A673 (cell line): Measurements from ENCODE around the gene C1orf21. TPM values are rescaled to one million over a fixed set of nuclear protein-coding genes. Genes with fewer than 3 reads are reported as not detected.

Source experiments
- BruUV-seq: library from RNA; stranded (reverse); fragments of 400-500 nt; replicated peaks from 2 replicates; lab custom pipeline; 2021; lab: Mats Ljungman, UMichigan
- CTCF ChIA-PET: fragments of 300-600 bp; sonication (Branson Sonifier 250); formaldehyde crosslinking; loops from one replicate; lab custom pipeline; 2022; ENCODE audit warnings: antibody characterized with exemption; lab: Charles Lee
- POLR2A ChIA-PET: fragments of 300-600 bp; sonication (Branson Sonifier 250); formaldehyde crosslinking; loops from one replicate; lab custom pipeline; 2022; ENCODE audit warnings: antibody characterized with exemption; ENCODE audit not compliant: low non-redundant PET; lab: Charles Lee
- DNase-seq: peaks from one replicate; pipeline ENCODE4 v3.0.0-alpha.2; 2015; ENCODE audit warnings: low spot score
- H3K27ac ChIP-seq: fragments of 200-600 bp; sonication (generic); 2 replicates; pipeline ENCODE4 v1.5.1; 2016; ENCODE audit warnings: mixed run types, low read depth, mild to moderate bottlenecking, mixed read lengths, antibody characterized with exemption, low read length; ENCODE audit not compliant: poor library complexity, severe bottlenecking
- H3K27me3 ChIP-seq: fragments of 200-600 bp; sonication (generic); replicated peaks from 2 replicates; pipeline ENCODE4 v1.6.1; 2017; ENCODE audit warnings: mixed run types, low read depth, mild to moderate bottlenecking, mixed read lengths, antibody characterized with exemption, low read length; ENCODE audit not compliant: insufficient read depth, poor library complexity
- H3K36me3 ChIP-seq: fragments of 200-600 bp; sonication (generic); 2 replicates; pipeline ENCODE4 v1.6.1; 2016; ENCODE audit warnings: mixed run types, mild to moderate bottlenecking, mixed read lengths, antibody characterized with exemption, low read length; ENCODE audit not compliant: insufficient read depth, poor library complexity, severe bottlenecking
- H3K4me1 ChIP-seq: fragments of 200-600 bp; sonication (generic); 2 replicates; pipeline ENCODE4 v1.6.1; 2017; ENCODE audit warnings: mixed run types, mild to moderate bottlenecking, mixed read lengths, antibody characterized with exemption, low read length; ENCODE audit not compliant: insufficient read depth, poor library complexity, severe bottlenecking
- H3K4me3 ChIP-seq: fragments of 200-600 bp; sonication (generic); 2 replicates; pipeline ENCODE4 v1.5.1; 2016; ENCODE audit warnings: low read depth, mixed run types, mild to moderate bottlenecking, mixed read lengths, low read length; ENCODE audit not compliant: poor library complexity, severe bottlenecking
- H3K9me3 ChIP-seq: fragments of 200-600 bp; sonication (generic); 2 replicates; pipeline ENCODE4 v1.6.1; 2016; ENCODE audit warnings: mixed run types, low read depth, mild to moderate bottlenecking, mixed read lengths, antibody characterized with exemption, low read length; ENCODE audit not compliant: poor library complexity, severe bottlenecking
- EZH2 ChIP-seq: fragments of 200-600 bp; sonication (generic); IDR thresholded peaks from 2 replicates; pipeline ENCODE4 v1.6.1; 2017; ENCODE audit warnings: borderline replicate concordance, low read depth, mild to moderate bottlenecking, mixed read lengths, antibody characterized with exemption, low read length; ENCODE audit not compliant: poor library complexity, severe bottlenecking
- intact Hi-C: fragments of 100-400 bp; cut with micrococcal nuclease; formaldehyde crosslinking; loops from one replicate; pipeline ENCODE4 v1.10.0; 2022; ENCODE audit not compliant: unreplicated experiment
- total RNA-seq: library from RNA; stranded (reverse); gene quantifications from 2 replicates; pipeline ENCODE4 v1.2.3, GENCODE V29; 2021
- TF ChIP-seq, protein P1 (sequence below): fragments of 300-800, 200-600 bp; sonication (generic); conservative IDR thresholded peaks from 2 replicates; pipeline ENCODE4 v1.5.1; 2017; ENCODE audit warnings: low read depth, mild to moderate bottlenecking, antibody characterized with exemption, low read length, moderate library complexity, mixed read lengths

Gene C1orf21
- total RNA-seq, 1 experiment from 2014 or later = 31.3 TPM

DNA sequence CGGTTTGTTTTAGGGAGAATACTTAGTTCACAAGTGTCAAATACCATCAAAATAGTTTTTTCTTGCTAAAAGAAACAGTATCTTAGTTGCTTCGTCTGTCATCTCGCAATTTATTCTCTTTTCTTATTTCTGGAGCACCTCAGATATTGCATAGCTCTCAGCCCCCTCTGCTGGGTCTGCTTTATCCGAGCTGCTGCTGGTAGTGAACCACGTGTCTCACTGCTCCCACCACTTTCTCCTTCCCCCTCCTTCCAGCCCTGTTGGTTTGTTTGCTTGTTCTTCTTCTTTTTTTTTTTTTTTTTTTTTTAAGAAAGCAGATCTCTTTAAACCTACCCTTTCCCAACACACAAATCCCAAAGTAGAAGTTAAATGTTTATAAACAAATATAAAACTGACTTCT is 197.0 kb downstream of the C1orf21 start:
- Histone ChIP-seq H3K9me3 (no peaks in the 10 kb centered on the region), H3K4me3 (no peak overlapping the region), H3K27ac (no peak overlapping the region), H3K4me1 (no peaks in the 10 kb centered on the region), H3K27me3 (no peaks in the 10 kb centered on the region), H3K36me3 (no peaks in the 10 kb centered on the region)
- no peak for DNase-seq
- ChIA-PET CTCF (no interaction called here), POLR2A (no interaction called here)
- BruUV-seq = no TSS peak
- TF ChIP-seq EZH2 = no peak
- TF ChIP-seq, protein P1, sequence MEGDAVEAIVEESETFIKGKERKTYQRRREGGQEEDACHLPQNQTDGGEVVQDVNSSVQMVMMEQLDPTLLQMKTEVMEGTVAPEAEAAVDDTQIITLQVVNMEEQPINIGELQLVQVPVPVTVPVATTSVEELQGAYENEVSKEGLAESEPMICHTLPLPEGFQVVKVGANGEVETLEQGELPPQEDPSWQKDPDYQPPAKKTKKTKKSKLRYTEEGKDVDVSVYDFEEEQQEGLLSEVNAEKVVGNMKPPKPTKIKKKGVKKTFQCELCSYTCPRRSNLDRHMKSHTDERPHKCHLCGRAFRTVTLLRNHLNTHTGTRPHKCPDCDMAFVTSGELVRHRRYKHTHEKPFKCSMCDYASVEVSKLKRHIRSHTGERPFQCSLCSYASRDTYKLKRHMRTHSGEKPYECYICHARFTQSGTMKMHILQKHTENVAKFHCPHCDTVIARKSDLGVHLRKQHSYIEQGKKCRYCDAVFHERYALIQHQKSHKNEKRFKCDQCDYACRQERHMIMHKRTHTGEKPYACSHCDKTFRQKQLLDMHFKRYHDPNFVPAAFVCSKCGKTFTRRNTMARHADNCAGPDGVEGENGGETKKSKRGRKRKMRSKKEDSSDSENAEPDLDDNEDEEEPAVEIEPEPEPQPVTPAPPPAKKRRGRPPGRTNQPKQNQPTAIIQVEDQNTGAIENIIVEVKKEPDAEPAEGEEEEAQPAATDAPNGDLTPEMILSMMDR = no peak
- intact Hi-C loops = no loop called here

DNA sequence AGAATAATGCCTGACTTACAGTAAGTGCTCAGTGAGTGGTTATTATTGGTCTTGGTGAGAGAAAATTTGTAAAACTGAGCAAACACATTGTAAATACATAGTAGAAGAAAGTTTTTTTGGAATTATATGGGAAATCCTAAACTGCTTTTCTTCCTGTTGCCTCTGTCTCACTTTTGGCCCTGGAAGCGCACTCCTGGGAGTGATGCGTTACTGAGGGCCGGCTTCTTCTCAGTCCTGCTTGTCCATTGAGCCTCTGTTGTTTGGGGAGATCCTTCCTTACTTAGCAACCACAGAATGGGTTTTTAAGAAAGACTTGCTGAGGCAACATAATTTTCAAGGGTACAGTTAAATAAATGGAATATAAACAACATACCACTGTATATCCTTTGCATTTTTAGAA is 201.9 kb downstream of the C1orf21 start:
- H3K9me3 ChIP-seq = no peaks in the 10 kb centered on the region
- intact Hi-C loops = no loop called here
- no peak for DNase-seq
- ChIA-PET POLR2A (no interaction called here), CTCF (no interaction called here)
- no TSS peak for BruUV-seq
- no peak overlapping the region for H3K4me3 ChIP-seq
- H3K4me1 ChIP-seq = no peaks in the 10 kb centered on the region
- H3K36me3 ChIP-seq = no peaks in the 10 kb centered on the region
- TF ChIP-seq, protein P1 = no peak
- no peak for TF ChIP-seq EZH2
- no peak overlapping the region for H3K27ac ChIP-seq
- no peaks in the 10 kb centered on the region for H3K27me3 ChIP-seq

DNA sequence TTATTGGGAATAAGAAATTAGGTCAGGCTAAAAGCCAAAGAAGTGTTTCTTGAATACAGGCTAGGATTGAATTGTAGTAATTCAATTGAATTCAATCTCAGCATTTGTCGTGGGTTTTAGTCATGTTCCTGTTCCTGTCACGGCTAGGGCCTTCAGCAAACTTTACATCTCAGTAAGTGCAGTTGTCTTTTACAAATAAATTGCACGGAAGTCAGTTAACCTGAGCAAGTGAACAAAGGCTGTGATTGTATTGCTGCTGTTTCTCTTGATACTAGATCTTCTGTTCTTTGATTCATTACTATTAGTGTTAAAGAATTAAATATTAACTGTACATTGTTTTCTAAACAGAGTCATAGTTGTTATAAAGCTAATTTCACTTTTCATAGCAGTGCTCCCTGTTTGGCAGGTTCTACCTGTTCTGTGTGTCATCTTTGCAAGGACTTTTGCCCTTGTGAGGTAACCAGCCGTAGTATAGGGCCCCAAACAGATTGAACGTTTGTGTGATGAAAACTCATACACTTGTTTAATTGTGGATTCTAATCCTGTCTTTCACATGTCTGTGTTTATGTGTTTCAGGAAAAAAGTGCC is 203.4 kb downstream of the C1orf21 start:
- Histone ChIP-seq H3K27ac (no peak overlapping the region), H3K27me3 (no peaks in the 10 kb centered on the region), H3K4me1 (no peaks in the 10 kb centered on the region), H3K36me3 (no peaks in the 10 kb centered on the region), H3K9me3 (no peaks in the 10 kb centered on the region), H3K4me3 (no peak overlapping the region)
- intact Hi-C loops = no loop called here
- POLR2A ChIA-PET = no interaction called here
- no peak for DNase-seq
- CTCF ChIA-PET = no interaction called here
- no peak for TF ChIP-seq EZH2
- TF ChIP-seq, protein P1 = no peak
- no TSS peak for BruUV-seq
